GM12801 (cell line): ENCODE data around the gene FAM171A1.

ENCODE experiments used
- CTCF ChIP-seq: IDR thresholded peaks from one replicate; pipeline ENCODE4 v1.5.1; 2011; ENCODE audit warnings: control low read depth; ENCODE audit not compliant: insufficient read length; ENCODE audit errors: extremely low read depth

FAM171A1 gene

GRCh38 chr10:15182540-15183207, 188.4 kb downstream of the FAM171A1 start:
- TF ChIP-seq CTCF: no peak

- no peak for TF ChIP-seq CTCF
Observed at GRCh38 chr10:15181576-15182156, 189.4 kb downstream of the FAM171A1 start.

DNA sequence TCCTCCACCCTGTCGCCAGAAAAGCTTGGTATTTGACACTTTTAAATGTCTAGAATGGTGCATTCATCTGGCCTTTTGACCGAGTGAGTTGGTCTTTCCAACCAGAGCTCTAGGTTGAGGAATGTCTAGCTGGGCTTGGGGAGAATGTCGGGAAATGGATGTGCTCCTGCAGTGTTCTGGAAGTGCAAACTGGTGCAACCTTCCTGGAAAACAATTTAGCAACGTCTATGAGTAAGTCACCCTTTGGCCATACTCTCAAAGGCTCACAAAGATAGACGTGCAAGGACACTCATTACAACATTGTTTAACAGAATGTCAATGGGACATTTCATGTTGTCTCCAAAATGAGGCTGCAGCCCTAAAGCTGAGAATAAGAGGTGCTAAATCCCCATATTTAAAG, 190.4 kb downstream of the FAM171A1 start:
- no peak for TF ChIP-seq CTCF

DNA sequence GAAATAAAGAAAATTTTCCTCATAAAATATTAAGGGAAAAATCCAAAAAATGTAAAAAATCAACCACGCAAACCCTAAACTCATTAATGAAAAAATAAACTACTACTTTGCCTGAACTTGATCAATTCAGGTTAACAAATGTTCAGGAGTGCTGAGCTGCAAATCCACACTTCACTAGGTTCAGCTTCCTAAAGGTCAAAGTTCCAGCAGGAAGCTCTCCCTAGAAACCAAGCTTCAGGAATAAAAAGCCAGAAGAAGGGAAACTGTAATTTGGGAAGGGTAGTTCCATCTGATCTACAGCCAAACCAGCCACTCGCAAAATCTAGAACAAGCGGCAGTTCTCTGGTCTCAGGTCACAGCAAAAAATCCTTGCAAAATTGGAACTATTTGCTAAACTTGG, 194.8 kb downstream of the FAM171A1 start:
- no peak for TF ChIP-seq CTCF

DNA sequence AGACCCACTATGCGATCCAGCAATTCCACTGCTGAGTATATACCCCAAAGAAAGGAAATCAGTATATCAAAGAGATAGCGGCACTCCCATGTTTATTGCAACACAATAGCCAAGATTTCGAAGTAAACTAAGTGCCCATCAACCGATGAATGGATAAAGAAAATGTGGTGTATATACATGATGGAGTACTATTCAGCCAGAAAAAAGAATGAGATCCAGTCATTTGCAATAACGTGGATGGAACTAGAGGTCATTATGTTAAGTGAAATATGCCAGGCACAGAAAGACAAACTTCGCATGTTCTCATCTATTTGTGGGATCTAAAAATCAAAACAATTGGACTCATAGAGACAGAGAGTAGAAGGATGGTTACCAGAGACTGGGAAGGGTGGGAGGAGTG, 195.5 kb downstream of the FAM171A1 start:
- no peak for TF ChIP-seq CTCF

- no peak for TF ChIP-seq CTCF
Observed at GRCh38 chr10:15172306-15172840, 198.7 kb downstream of the FAM171A1 start.

GRCh38 chr10:15169555-15170401, 201.3 kb downstream of the FAM171A1 start:
- no peak for TF ChIP-seq CTCF
